ENCODE data around the gene PIP5K1B. TPM values are rescaled to one million over a fixed set of nuclear protein-coding genes. Genes with fewer than 3 reads are reported as not detected.

The PIP5K1B gene
- total RNA-seq, 2 experiments from 2014 or later = 3.8 to 10.7 TPM

GRCh38 chr9:69035438-69036308 lies 330.6 kb downstream of the PIP5K1B start, which contains the start of gene FXN:
TSS of gene FXN (plus strand) at chr9:69035752. CDS start at chr9:69035783, 31 bp downstream.
- Histone ChIP-seq H3K36me3 (ENCODE audit: insufficient read depth, low read length) (peaks cover 3% of the 10 kb centered on the region; the same call in 1 of the 2 replicates), H4K20me1 (ENCODE audit: insufficient read depth, low read length) (no peaks in the 10 kb centered on the region), H3K9me3 (ENCODE audit: low read length) (no peaks in the 10 kb centered on the region), H3K9me2 (ENCODE audit: insufficient read depth, low read length) (no peaks in the 10 kb centered on the region), H3K4me2 (ENCODE audit: low read length) (peak within 1 kb of the TSS; percentile 89), H3K4me1 (ENCODE audit: insufficient read depth, low read length, poor library complexity, severe bottlenecking) (no peaks in the 10 kb centered on the region), H3K4me3 (ENCODE audit: low read depth, low read length, poor library complexity, severe bottlenecking) (peak within 1 kb of the TSS; percentile 83), H2AFZ (ENCODE audit: low read length) (peak within 1 kb of the TSS; percentile 77; the same call in 1 of the 2 replicates), H3K27ac (ENCODE audit: low read depth, low read length, poor library complexity, severe bottlenecking) (peak within 1 kb of the TSS; percentile 57), H3K79me2 (ENCODE audit: insufficient read depth, low read depth, low read length) (peaks cover 31% of the 10 kb centered on the region)
- intact Hi-C loops (cut with micrococcal nuclease; ENCODE audit: unreplicated experiment) = loop anchor here (5.0 kb wide), 1 partner anchor 157 kb away; no protein-coding TSS in a partner anchor
- BruUV-seq (replicated peaks) = no TSS peak
- no peak for TF ChIP-seq EZH2phosphoT487 (IDR thresholded peaks at IDR 0.05; ENCODE audit: borderline replicate concordance, low read depth, low read length)
- TF ChIP-seq CTCF (conservative IDR thresholded peaks at IDR 0.05; ENCODE audit: low read length) = peak; percentile 97
- ChIA-PET CTCF (ENCODE audit: unreplicated experiment) (interaction anchor here (0.9 to 1.6 kb wide), 2 partner anchors 11 to 158 kb away, joined by 3 to 5 read pairs; no protein-coding TSS in a partner anchor), POLR2A (interaction anchor here (1.0 to 1.3 kb wide), 2 partner anchors 155 to 253 kb away, joined by 3 to 4 read pairs; no protein-coding TSS in a partner anchor)
- DNase-seq (ENCODE audit: low spot score) = peak; percentile 87

GRCh38 chr9:69036309-69036708 lies 331.3 kb downstream of the PIP5K1B start:
- CTCF ChIA-PET (ENCODE audit: unreplicated experiment) = interaction anchor here (1.6 kb wide), 1 partner anchor 12 kb away, joined by 5 read pairs; no protein-coding TSS in a partner anchor
- Histone ChIP-seq H3K79me2 (ENCODE audit: insufficient read depth, low read depth, low read length) (peaks cover 31% of the 10 kb centered on the region), H3K9me3 (ENCODE audit: low read length) (no peaks in the 10 kb centered on the region), H3K9me2 (ENCODE audit: insufficient read depth, low read length) (no peaks in the 10 kb centered on the region), H3K27ac (ENCODE audit: low read depth, low read length, poor library complexity, severe bottlenecking) (peak overlapping the region; percentile 57), H3K36me3 (ENCODE audit: insufficient read depth, low read length) (peaks cover 3% of the 10 kb centered on the region; the same call in 1 of the 2 replicates), H4K20me1 (ENCODE audit: insufficient read depth, low read length) (no peaks in the 10 kb centered on the region), H3K4me3 (ENCODE audit: low read depth, low read length, poor library complexity, severe bottlenecking) (peak overlapping the region; percentile 83), H3K4me1 (ENCODE audit: insufficient read depth, low read length, poor library complexity, severe bottlenecking) (no peaks in the 10 kb centered on the region), H3K4me2 (ENCODE audit: low read length) (peak overlapping the region; percentile 89), H2AFZ (ENCODE audit: low read length) (peak overlapping the region; percentile 77; the same call in 1 of the 2 replicates)
- TF ChIP-seq EZH2phosphoT487 (IDR thresholded peaks at IDR 0.05; ENCODE audit: borderline replicate concordance, low read depth, low read length) (no peak), CTCF (conservative IDR thresholded peaks at IDR 0.05; ENCODE audit: low read length) (no peak)
- TSS peak; percentile 78 for BruUV-seq (replicated peaks)
- intact Hi-C loops (cut with micrococcal nuclease; ENCODE audit: unreplicated experiment) = loop anchor here (5.0 kb wide), 1 partner anchor 156 kb away; no protein-coding TSS in a partner anchor
- POLR2A ChIA-PET = interaction anchor here (0.6 to 1.3 kb wide), 3 partner anchors 112 to 254 kb away, joined by 3 to 5 read pairs (median 4); no protein-coding TSS in a partner anchor
- peak; percentile 34 for DNase-seq (ENCODE audit: low spot score)

Data from OCI-LY7 (cell line).